Upper lobe of left lung (tissue), 6 donors: ENCODE data around the gene CRYBB2. TPM values are rescaled to one million over a fixed set of nuclear protein-coding genes. Genes with fewer than 3 reads are reported as not detected.

ENCODE experiments used
- ATAC-seq, 2 donors: fragments of 200-7000 bp; cut with Tn5 transposase; one replicate each; pipeline ENCODE4 v1.9.1; 2022; ENCODE audit warnings: mild to moderate bottlenecking in 2 of 2, moderate library complexity in 2 of 2; ENCODE audit not compliant: low FRiP score in 2 of 2
- DNase-seq, 2 donors: peaks; one replicate each; pipeline ENCODE4 v3.0.0-alpha.2; 2019 to 2020
- H3K27ac ChIP-seq, 4 donors: fragments of 200-600 bp; sonication (generic); one replicate each; pipeline ENCODE4 v1.5.1; 2016 to 2019
- H3K27me3 ChIP-seq, 4 donors: fragments of 200-600 bp; sonication (generic); one replicate each; pipeline ENCODE4 v1.5.1; 2017 to 2019
- H3K36me3 ChIP-seq, 4 donors: fragments of 200-600 bp; sonication (generic); one replicate each; pipeline ENCODE4 v1.5.1; 2016 to 2019
- H3K4me1 ChIP-seq, 4 donors: fragments of 200-600 bp; sonication (generic); one replicate each; pipeline ENCODE4 v1.5.1; 2018 to 2019
- H3K4me3 ChIP-seq, 4 donors: fragments of 200-600 bp; sonication (generic); one replicate each; pipeline ENCODE4 v1.5.1; 2017 to 2019; ENCODE audit warnings: mild to moderate bottlenecking in 2 of 4, moderate library complexity in 1 of 4
- H3K9me3 ChIP-seq, 4 donors: fragments of 200-600 bp; sonication (generic); one replicate each; pipeline ENCODE4 v1.5.1; 2018 to 2019
- CTCF ChIP-seq, 6 experiments: fragments of 450-650 bp in 4 of 6; fragments of 200-600 bp in 2 of 6; sonication (generic) in 2 of 6; IDR thresholded peaks; one replicate each; pipeline ENCODE4 v1.5.1; 2016 to 2019; ENCODE audit warnings: antibody characterized with exemption in 6 of 6
- EP300 ChIP-seq, 4 donors: sonication (generic); formaldehyde crosslinking; IDR thresholded peaks; one replicate each; pipeline ENCODE4 v1.5.1; 2017; ENCODE audit warnings: antibody characterized with exemption in 4 of 4, control low read depth in 2 of 4
- POLR2A ChIP-seq, 4 donors: fragments of 450-650 bp; IDR thresholded peaks; one replicate each; pipeline ENCODE4 v1.5.1; 2016 to 2017; ENCODE audit warnings: antibody characterized with exemption in 4 of 4, mild to moderate bottlenecking in 2 of 4
- POLR2AphosphoS5 ChIP-seq, 2 donors: sonication (generic); formaldehyde crosslinking; IDR thresholded peaks; one replicate each; pipeline ENCODE4 v1.5.1; 2017; ENCODE audit warnings: antibody characterized with exemption in 2 of 2
- WGBS, 2 donors: methylation state at CpG; one replicate each; pipeline ENCODE4 v1.1.5; 2017 to 2018; 5-methylcytosine and 5-hydroxymethylcytosine counted together
- total RNA-seq, 6 donors: library from RNA; depleted of rRNA in 4 of 6; stranded (reverse); fragments of >200 nt in 4 of 6; gene quantifications; one replicate each; pipeline versions ENCODE4 v1.1.0 to v1.2.1, GENCODE V29; 2016 to 2021
- donor health status: DM: no; HTN: no; CAD: no; lungs with moderate emphysema.
- donor health status: DM: no; HTN: yes; CAD: no; lungs with severe emphysema.

The CRYBB2 gene
- total RNA-seq, 6 donors from 2014 or later: 0.30 TPM; not detected in 5

- no peaks in the 10 kb centered on the region for H3K9me3 ChIP-seq
- ATAC-seq (no peak), DNase-seq (no peak)
- WGBS, 2 donors: 74 to 86% methylated on average over 5 to 12 of the region's 12 CpGs
- no peak overlapping the region for H3K27ac ChIP-seq
- H3K36me3 ChIP-seq: peaks cover 15 to 74% (median 31%) of the 10 kb centered on the region in 4 donors
- TF ChIP-seq POLR2A (IDR thresholded peaks at IDR 0.05): no peak
- no peak for TF ChIP-seq POLR2AphosphoS5 (IDR thresholded peaks at IDR 0.05)
- no peak for TF ChIP-seq EP300 (IDR thresholded peaks at IDR 0.05)
- no peak for TF ChIP-seq CTCF (IDR thresholded peaks at IDR 0.05)
- H3K4me3 ChIP-seq: no peak overlapping the region
- H3K4me1 ChIP-seq: no peaks in the 10 kb centered on the region
- no peaks in the 10 kb centered on the region for H3K27me3 ChIP-seq
Measured at GRCh38 chr22:25192406-25192805, 27.0 kb upstream of the CRYBB2 start.

GRCh38 chr22:25193130-25193529 is 26.3 kb upstream of the CRYBB2 start:
- H3K36me3 ChIP-seq: peaks cover 15 to 76% (median 31%) of the 10 kb centered on the region in 4 donors
- H3K4me1 ChIP-seq: no peaks in the 10 kb centered on the region
- no peak overlapping the region for H3K27ac ChIP-seq
- DNase-seq (no peak), ATAC-seq (no peak)
- no peak overlapping the region for H3K4me3 ChIP-seq
- WGBS, 2 donors: 63 to 67% methylated on average over 4 of the region's 4 CpGs
- TF ChIP-seq CTCF (IDR thresholded peaks at IDR 0.05) (no peak), EP300 (IDR thresholded peaks at IDR 0.05) (no peak), POLR2AphosphoS5 (IDR thresholded peaks at IDR 0.05) (no peak), POLR2A (IDR thresholded peaks at IDR 0.05) (no peak)
- no peaks in the 10 kb centered on the region for H3K27me3 ChIP-seq
- H3K9me3 ChIP-seq: no peaks in the 10 kb centered on the region

GRCh38 chr22:25193548-25193947 is 25.9 kb upstream of the CRYBB2 start:
- H3K9me3 ChIP-seq: no peaks in the 10 kb centered on the region
- DNase-seq: no peak
- no peaks in the 10 kb centered on the region for H3K27me3 ChIP-seq
- TF ChIP-seq POLR2AphosphoS5 (IDR thresholded peaks at IDR 0.05) (no peak), POLR2A (IDR thresholded peaks at IDR 0.05) (no peak), CTCF (IDR thresholded peaks at IDR 0.05) (no peak), EP300 (IDR thresholded peaks at IDR 0.05) (no peak)
- H3K4me3 ChIP-seq: no peak overlapping the region
- H3K27ac ChIP-seq: no peak overlapping the region
- H3K4me1 ChIP-seq: no peaks in the 10 kb centered on the region
- ATAC-seq: no peak
- 67 to 82% methylated on average over 3 of the region's 3 CpGs for WGBS, 2 donors
- peaks cover 15 to 76% (median 32%) of the 10 kb centered on the region in 4 donors for H3K36me3 ChIP-seq

- H3K27ac ChIP-seq: no peak overlapping the region
- DNase-seq: no peak
- 87 to 90% methylated on average over 5 of the region's 5 CpGs for WGBS, 2 donors
- no peaks in the 10 kb centered on the region for H3K9me3 ChIP-seq
- TF ChIP-seq CTCF (IDR thresholded peaks at IDR 0.05) (no peak), EP300 (IDR thresholded peaks at IDR 0.05) (no peak), POLR2A (IDR thresholded peaks at IDR 0.05) (no peak), POLR2AphosphoS5 (IDR thresholded peaks at IDR 0.05) (no peak)
- ATAC-seq: no peak
- H3K36me3 ChIP-seq: peaks cover 15 to 67% (median 23%) of the 10 kb centered on the region in 4 donors
- H3K4me1 ChIP-seq: no peaks in the 10 kb centered on the region
- H3K4me3 ChIP-seq: no peak overlapping the region
- H3K27me3 ChIP-seq: no peaks in the 10 kb centered on the region
Measured at GRCh38 chr22:25196326-25196725, 23.1 kb upstream of the CRYBB2 start.

GRCh38 chr22:25197340-25197739 is 22.1 kb upstream of the CRYBB2 start:
- no peaks in the 10 kb centered on the region for H3K9me3 ChIP-seq
- peaks cover 9 to 61% (median 17%) of the 10 kb centered on the region in 4 donors for H3K36me3 ChIP-seq
- no peaks in the 10 kb centered on the region for H3K27me3 ChIP-seq
- WGBS, 2 donors: 85 to 91% methylated on average over 4 of the region's 4 CpGs
- no peak for DNase-seq
- H3K4me3 ChIP-seq: no peak overlapping the region
- no peak overlapping the region for H3K27ac ChIP-seq
- TF ChIP-seq CTCF (IDR thresholded peaks at IDR 0.05): no peak
- no peak for TF ChIP-seq EP300 (IDR thresholded peaks at IDR 0.05)
- TF ChIP-seq POLR2A (IDR thresholded peaks at IDR 0.05): no peak
- no peak for TF ChIP-seq POLR2AphosphoS5 (IDR thresholded peaks at IDR 0.05)
- H3K4me1 ChIP-seq: no peaks in the 10 kb centered on the region
- ATAC-seq: no peak
